K562 (cell line): Measurements from ENCODE around the gene FKRP. TPM values are rescaled to one million over a fixed set of nuclear protein-coding genes. Genes with fewer than 3 reads are reported as not detected.
A peak's percentile ranks its signal among the peaks of the same experiment; 100 is the strongest.

ENCODE experiments used
- ATF1 ChIP-seq, 2 experiments: fragments of 450-650 bp in 1 of 2; IDR thresholded peaks; 2 replicates each; pipeline ENCODE4 v1.6.1; 2016; ENCODE audit warnings: missing compliant biosample characterization in 1 of 2, missing genetic modification characterization in 1 of 2
- ATF7 ChIP-seq: fragments of 450-650 bp; IDR thresholded peaks from 2 replicates; pipeline ENCODE4 v1.7.1; 2014; ENCODE audit warnings: mild to moderate bottlenecking, moderate library complexity
- CTBP1 ChIP-seq: fragments of 450-650 bp; IDR thresholded peaks from 2 replicates; pipeline ENCODE4 v1.6.1; 2016; ENCODE audit warnings: borderline replicate concordance
- DPF2 ChIP-seq: fragments of 450-650 bp; IDR thresholded peaks from 2 replicates; pipeline ENCODE4 v1.6.1; 2016
- E2F5 ChIP-seq: sonication (generic); formaldehyde crosslinking; IDR thresholded peaks from 2 replicates; pipeline ENCODE4 v1.8.0; 2022; ENCODE audit warnings: mild to moderate bottlenecking, missing genetic modification reagents
- EP300 ChIP-seq: IDR thresholded peaks from 2 replicates; pipeline ENCODE4 v1.6.1; 2012; ENCODE audit warnings: low read length, improper control_type of control experiment
- KLF6 ChIP-seq: fragments of 250-450 bp; sonication (Bioruptor Pico); IDR thresholded peaks from 2 replicates; pipeline ENCODE4 v1.4.0; 2020; ENCODE audit warnings: mild to moderate bottlenecking, moderate library complexity, borderline replicate concordance
- MEF2A ChIP-seq: IDR thresholded peaks from 2 replicates; pipeline ENCODE4 v1.6.1; 2011; ENCODE audit warnings: low read depth, mild to moderate bottlenecking, low read length, moderate library complexity; ENCODE audit not compliant: control insufficient read depth
- MYBL2 ChIP-seq, 2 experiments: fragments of 450-650 bp in 1 of 2; sonication (generic) in 1 of 2; formaldehyde crosslinking in 1 of 2; IDR thresholded peaks; 2 replicates each; pipeline versions ENCODE4 v1.6.1 to v1.8.1; 2017 to 2022; ENCODE audit warnings: borderline replicate concordance in 1 of 2, inconsistent platforms in 1 of 2, low read depth in 1 of 2, mild to moderate bottlenecking in 1 of 2, missing genetic modification reagents in 1 of 2, moderate library complexity in 1 of 2
- NR1H2 ChIP-seq: sonication (generic); formaldehyde crosslinking; IDR thresholded peaks from 2 replicates; pipeline ENCODE4 v1.4.0; 2020; ENCODE audit warnings: mild to moderate bottlenecking, missing genetic modification reagents
- RBFOX2 ChIP-seq: fragments of 200-400 bp; formaldehyde crosslinking; IDR thresholded peaks from 2 replicates; pipeline ENCODE4 v1.6.1; 2017; ENCODE audit warnings: low read depth, mild to moderate bottlenecking, low read length, moderate library complexity
- RCOR1 ChIP-seq, 2 experiments: IDR thresholded peaks; 2 replicates each; pipeline ENCODE4 v1.6.1; 2012; ENCODE audit warnings: low read depth in 2 of 2, low read length in 2 of 2, borderline replicate concordance in 1 of 2, improper control_type of control experiment in 1 of 2
- SMC3 ChIP-seq: conservative IDR thresholded peaks from 2 replicates; pipeline ENCODE4 v1.6.1; 2011; ENCODE audit warnings: low read depth, low read length, improper control_type of control experiment; ENCODE audit not compliant: insufficient read depth
- SUPT5H ChIP-seq: fragments of 450-650 bp; IDR thresholded peaks from 2 replicates; pipeline ENCODE4 v1.6.1; 2016
- TAF7 ChIP-seq: fragments of 450-650 bp; IDR thresholded peaks from 2 replicates; pipeline ENCODE4 v1.6.1; 2016; ENCODE audit warnings: missing genetic modification characterization, missing compliant biosample characterization
- VEZF1 ChIP-seq: fragments of 200-800 bp; sonication (Bioruptor generic); IDR thresholded peaks from 2 replicates; pipeline ENCODE4 v1.6.1; 2017; ENCODE audit warnings: missing genetic modification characterization, missing compliant biosample characterization
- ZNF311 ChIP-seq: fragments of 250-450 bp; sonication (Bioruptor Pico); IDR thresholded peaks from 2 replicates; pipeline ENCODE4 v1.4.0; 2020; ENCODE audit warnings: mild to moderate bottlenecking, moderate library complexity
- ZNF431 ChIP-seq: sonication (generic); formaldehyde crosslinking; IDR thresholded peaks from 2 replicates; pipeline ENCODE4 v1.8.0; 2022; ENCODE audit warnings: mild to moderate bottlenecking, missing genetic modification reagents
- ZNF586 ChIP-seq: fragments of 450-650 bp; formaldehyde crosslinking; conservative IDR thresholded peaks from 2 replicates; pipeline ENCODE4 v1.4.0; 2020; ENCODE audit warnings: mild to moderate bottlenecking, moderate library complexity
- polyA plus RNA-seq, 8 experiments: library from polyadenylated mRNA; depleted of rRNA in 4 of 8; stranded (reverse) in 5 of 8; unstranded in 3 of 8; fragments of >200 nt; fragmentation: Nextera tagmentation in 2 of 8; fragmentation: Illumina TruSeq in 1 of 8; extraction: Ambion mirVana in 2 of 8; extraction: Trizol in 1 of 8; gene quantifications; 2 replicates each; pipeline versions ENCODE4 v1.2.1 to v1.2.3, GENCODE V29; 2011 to 2014; ENCODE audit warnings: inconsistent platforms in 1 of 8, missing spikeins in 1 of 8
- total RNA-seq, 7 experiments: library from RNA; depleted of rRNA in 6 of 7; stranded (reverse); fragments of >200 nt in 6 of 7; fragmentation: Illumina TruSeq in 2 of 7; extraction: Trizol in 2 of 7; gene quantifications; 2 replicates each; pipeline versions ENCODE4 v1.2.1 to v1.2.3, GENCODE V29; 2011 to 2021; ENCODE audit warnings: low replicate concordance in 1 of 7
- TF ChIP-seq, protein P1 (sequence below), 2 experiments: fragments of 450-650 bp; conservative IDR thresholded peaks; 2 replicates each; pipeline ENCODE4 v1.6.1; 2017; ENCODE audit warnings: mild to moderate bottlenecking in 2 of 2, moderate library complexity in 2 of 2
- TF ChIP-seq, protein P2 (sequence below): fragments of 450-650 bp; IDR thresholded peaks from 2 replicates; pipeline ENCODE4 v1.6.1; 2018; ENCODE audit warnings: mild to moderate bottlenecking, low read depth; ENCODE audit not compliant: partially characterized antibody
- TF ChIP-seq, protein P3 (sequence below): sonication (generic); formaldehyde crosslinking; IDR thresholded peaks from 2 replicates; pipeline ENCODE4 v1.9.0; 2022; ENCODE audit warnings: mild to moderate bottlenecking, missing genetic modification reagents

The FKRP gene
- total and polyA plus RNA-seq, 9 of the 15 experiments (the other 6 are each of a cell fraction or from before 2014, with no cell fraction given): 0.68 to 16.1 (median 6.5) TPM

GRCh38 chr19:46784262-46785053 lies 38.6 kb downstream of the FKRP start (continued):
- TF ChIP-seq CTBP1 (0 out of 2 replicates have a peak, but pooled peaks have one; percentile 67), MEF2A (no peak), ZNF586 (CRISPR knock-in tag) (no peak), SMC3 (no peak), ZNF431 (CRISPR knock-in tag) (0 out of 2 replicates have a peak, but pooled peaks have one; percentile 31), ATF1 (CRISPR knock-in tag; IDR thresholded peaks at IDR 0.05) (no peak), ATF1 (tag; IDR thresholded peaks at IDR 0.05) (peak; percentile 49), MYBL2 (IDR thresholded peaks at IDR 0.05; ENCODE audit: low read depth) (no peak), MYBL2 (CRISPR knock-in tag; IDR thresholded peaks at IDR 0.05; ENCODE audit: borderline replicate concordance) (no peak), VEZF1 (peak; percentile 81), DPF2 (peak; percentile 60), RCOR1 (IDR thresholded peaks at IDR 0.05; ENCODE audit: borderline replicate concordance in 1 of 2, low read depth in 2 of 2, low read length in 2 of 2) (peak in 1 of 2 experiments; percentile 81; a peak in 3 of 4 replicates), SUPT5H (peak; percentile 66), ZNF311 (0 out of 2 replicates have a peak, but pooled peaks have one; percentile 15), EP300 (peak; percentile 83), E2F5 (CRISPR knock-in tag) (peak; percentile 87; the same call in 1 of the 2 replicates), ATF7 (peak; percentile 95), RBFOX2 (peak; percentile 98), KLF6 (CRISPR knock-in tag) (peak; percentile 83), NR1H2 (0 out of 2 replicates have a peak, but pooled peaks have one; percentile 61), TAF7 (tag) (peak; percentile 60)
- TF ChIP-seq, protein P1, sequence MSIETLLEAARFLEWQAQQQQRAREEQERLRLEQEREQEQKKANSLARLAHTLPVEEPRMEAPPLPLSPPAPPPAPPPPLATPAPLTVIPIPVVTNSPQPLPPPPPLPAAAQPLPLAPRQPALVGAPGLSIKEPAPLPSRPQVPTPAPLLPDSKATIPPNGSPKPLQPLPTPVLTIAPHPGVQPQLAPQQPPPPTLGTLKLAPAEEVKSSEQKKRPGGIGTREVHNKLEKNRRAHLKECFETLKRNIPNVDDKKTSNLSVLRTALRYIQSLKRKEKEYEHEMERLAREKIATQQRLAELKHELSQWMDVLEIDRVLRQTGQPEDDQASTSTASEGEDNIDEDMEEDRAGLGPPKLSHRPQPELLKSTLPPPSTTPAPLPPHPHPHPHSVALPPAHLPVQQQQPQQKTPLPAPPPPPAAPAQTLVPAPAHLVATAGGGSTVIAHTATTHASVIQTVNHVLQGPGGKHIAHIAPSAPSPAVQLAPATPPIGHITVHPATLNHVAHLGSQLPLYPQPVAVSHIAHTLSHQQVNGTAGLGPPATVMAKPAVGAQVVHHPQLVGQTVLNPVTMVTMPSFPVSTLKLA (conservative IDR thresholded peaks at IDR 0.05): peak; percentile 60 to 73
- TF ChIP-seq, protein P2, sequence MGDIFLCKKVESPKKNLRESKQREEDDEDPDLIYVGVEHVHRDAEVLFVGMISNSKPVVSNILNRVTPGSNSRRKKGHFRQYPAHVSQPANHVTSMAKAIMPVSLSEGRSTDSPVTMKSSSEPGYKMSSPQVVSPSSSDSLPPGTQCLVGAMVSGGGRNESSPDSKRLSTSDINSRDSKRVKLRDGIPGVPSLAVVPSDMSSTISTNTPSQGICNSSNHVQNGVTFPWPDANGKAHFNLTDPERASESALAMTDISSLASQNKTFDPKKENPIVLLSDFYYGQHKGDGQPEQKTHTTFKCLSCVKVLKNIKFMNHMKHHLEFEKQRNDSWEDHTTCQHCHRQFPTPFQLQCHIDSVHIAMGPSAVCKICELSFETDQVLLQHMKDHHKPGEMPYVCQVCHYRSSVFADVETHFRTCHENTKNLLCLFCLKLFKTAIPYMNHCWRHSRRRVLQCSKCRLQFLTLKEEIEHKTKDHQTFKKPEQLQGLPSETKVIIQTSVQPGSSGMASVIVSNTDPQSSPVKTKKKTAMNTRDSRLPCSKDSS: no peak
- TF ChIP-seq, protein P3, sequence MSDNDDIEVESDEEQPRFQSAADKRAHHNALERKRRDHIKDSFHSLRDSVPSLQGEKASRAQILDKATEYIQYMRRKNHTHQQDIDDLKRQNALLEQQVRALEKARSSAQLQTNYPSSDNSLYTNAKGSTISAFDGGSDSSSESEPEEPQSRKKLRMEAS: no peak
